ENCODE measurements around the gene CPED1. TPM values are rescaled to one million over a fixed set of nuclear protein-coding genes. Genes with fewer than 3 reads are reported as not detected.

Gene CPED1
- total and polyA plus RNA-seq, 4 donors = 4.7 to 34.1 (median 16.7) TPM

DNA sequence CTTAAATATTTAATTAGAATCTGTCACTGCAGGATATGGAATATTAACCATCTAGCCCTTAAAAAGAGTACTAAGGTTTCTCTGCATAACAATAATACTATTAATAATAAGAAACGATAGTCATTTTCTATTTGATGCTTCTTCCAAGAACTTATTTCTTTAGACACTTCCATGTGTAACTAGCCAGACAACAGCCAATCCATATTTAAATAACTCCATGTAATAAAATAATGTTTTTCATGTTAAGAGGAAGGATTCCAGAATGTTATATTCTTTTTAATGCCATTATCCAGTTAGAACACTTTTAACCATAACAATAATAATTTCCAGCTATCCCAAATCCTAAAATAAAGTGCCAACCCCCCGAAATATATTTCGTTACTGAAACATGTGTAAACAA lies 170.2 kb downstream of the CPED1 start:
- no peak overlapping the region for H3K4me3 ChIP-seq (ENCODE audit: low read depth, low read length)
- no peaks in the 10 kb centered on the region for H3K27me3 ChIP-seq (ENCODE audit: control insufficient read depth, insufficient read depth, low read length)
- no peaks in the 10 kb centered on the region for H3K36me3 ChIP-seq (ENCODE audit: control insufficient read depth, insufficient read depth, low read length)
- H3K4me1 ChIP-seq (ENCODE audit: control insufficient read depth, insufficient read depth, low read length) = no peaks in the 10 kb centered on the region
- no peak overlapping the region for H3K27ac ChIP-seq (ENCODE audit: low read depth, low read length)
- no peaks in the 10 kb centered on the region for H3K9me3 ChIP-seq (ENCODE audit: control insufficient read depth, insufficient read depth, low read length)
- no CpG with 5 or more reads among the region's 3 CpGs for WGBS (ENCODE audit: insufficient coverage)
- DNase-seq (ENCODE audit: low read depth in 4 of 6, low spot score in 6 of 6) = no peak

DNA sequence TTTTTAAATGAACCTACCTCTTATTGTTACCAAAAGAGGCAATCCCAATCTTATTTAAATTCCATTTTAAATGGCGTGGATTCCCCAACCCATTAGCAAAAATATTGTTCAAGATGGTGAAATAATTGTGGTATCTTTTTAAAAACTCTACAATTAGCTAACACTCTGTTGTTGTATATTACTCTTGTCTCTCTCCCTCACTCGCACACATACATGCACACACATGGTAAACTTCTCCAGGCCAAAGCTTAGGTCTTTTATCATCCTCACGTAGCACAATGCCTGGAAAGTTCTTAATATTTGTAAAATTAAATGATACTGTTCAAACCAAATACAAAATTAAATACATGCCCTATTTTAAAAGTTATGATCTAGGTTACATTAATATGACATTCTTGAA lies 171.0 kb downstream of the CPED1 start:
- Histone ChIP-seq H3K36me3 (ENCODE audit: control insufficient read depth, insufficient read depth, low read length) (no peaks in the 10 kb centered on the region), H3K27ac (ENCODE audit: low read depth, low read length) (no peak overlapping the region), H3K27me3 (ENCODE audit: control insufficient read depth, insufficient read depth, low read length) (no peaks in the 10 kb centered on the region), H3K4me1 (ENCODE audit: control insufficient read depth, insufficient read depth, low read length) (no peaks in the 10 kb centered on the region), H3K9me3 (ENCODE audit: control insufficient read depth, insufficient read depth, low read length) (no peaks in the 10 kb centered on the region), H3K4me3 (ENCODE audit: low read depth, low read length) (no peak overlapping the region)
- DNase-seq (ENCODE audit: low read depth in 4 of 6, low spot score in 6 of 6) = no peak
- no CpG with 5 or more reads among the region's 3 CpGs for WGBS (ENCODE audit: insufficient coverage)

DNA sequence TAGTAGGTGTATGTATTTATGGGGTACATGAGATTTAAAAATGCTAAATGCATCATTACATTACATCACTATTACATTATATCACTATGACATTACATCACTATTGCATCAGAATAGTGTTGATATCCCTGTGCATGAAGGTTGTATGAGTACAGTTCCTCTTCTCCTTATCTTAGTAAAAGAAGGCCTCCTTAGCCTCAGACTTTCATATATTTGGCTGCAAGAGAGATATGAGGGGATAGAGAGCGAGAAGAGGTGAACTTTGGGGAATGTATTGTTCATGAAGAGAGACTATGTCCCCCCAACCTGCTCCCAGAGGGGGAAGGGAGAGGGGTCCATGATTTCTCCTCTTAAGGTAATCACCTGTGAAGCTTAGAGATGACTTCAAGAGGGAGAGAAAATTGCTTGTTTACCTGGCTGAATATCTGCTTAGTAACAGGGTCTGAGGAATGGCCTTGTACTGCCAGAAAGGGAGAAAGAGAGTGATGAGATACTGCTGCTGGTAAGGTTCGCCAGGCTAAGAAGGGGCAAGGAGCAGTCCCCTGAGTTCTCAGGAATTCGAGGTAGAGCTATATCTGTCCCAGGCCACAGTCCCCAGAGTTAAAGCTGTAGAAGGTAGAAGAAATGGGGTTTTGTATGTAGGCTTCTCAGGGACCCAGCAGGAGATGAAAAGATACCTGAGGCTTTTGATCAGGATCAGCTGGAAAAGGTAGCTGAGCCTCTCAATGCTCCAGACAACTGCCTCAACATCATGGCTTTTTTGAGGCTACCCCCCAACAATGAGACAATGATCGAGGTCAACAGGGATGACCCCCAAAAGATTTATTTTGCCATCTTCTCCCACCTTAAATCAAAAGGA lies 171.9 kb downstream of the CPED1 start:
- H3K36me3 ChIP-seq (ENCODE audit: control insufficient read depth, insufficient read depth, low read length) = no peaks in the 10 kb centered on the region
- no peak for DNase-seq (ENCODE audit: low read depth in 4 of 6, low spot score in 6 of 6)
- H3K4me3 ChIP-seq (ENCODE audit: low read depth, low read length) = no peak overlapping the region
- H3K4me1 ChIP-seq (ENCODE audit: control insufficient read depth, insufficient read depth, low read length) = no peaks in the 10 kb centered on the region
- no peak overlapping the region for H3K27ac ChIP-seq (ENCODE audit: low read depth, low read length)
- 89% methylated on average over 2 of the region's 4 CpGs for WGBS (ENCODE audit: insufficient coverage)
- no peaks in the 10 kb centered on the region for H3K27me3 ChIP-seq (ENCODE audit: control insufficient read depth, insufficient read depth, low read length)
- H3K9me3 ChIP-seq (ENCODE audit: control insufficient read depth, insufficient read depth, low read length) = no peaks in the 10 kb centered on the region

DNA sequence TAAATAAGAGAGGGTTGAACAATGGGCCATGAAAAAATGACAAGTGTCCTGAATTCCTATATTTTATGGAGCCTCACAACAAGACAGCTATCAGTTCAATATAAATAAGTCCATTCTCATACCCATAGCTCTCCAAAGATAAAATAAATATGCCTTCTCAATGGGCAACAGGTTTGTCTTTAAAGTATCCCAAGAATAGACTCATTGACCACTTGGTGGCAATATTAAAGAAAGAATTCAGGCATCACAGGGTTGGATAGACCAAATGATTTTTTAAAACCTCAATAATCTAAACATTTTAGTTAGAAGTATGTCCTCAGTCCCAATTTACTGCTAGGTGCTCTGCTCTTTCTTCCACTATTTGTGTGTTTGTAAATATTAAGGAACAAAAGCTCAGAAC lies 175.2 kb downstream of the CPED1 start:
- no peak overlapping the region for H3K27ac ChIP-seq (ENCODE audit: low read depth, low read length)
- H3K27me3 ChIP-seq (ENCODE audit: control insufficient read depth, insufficient read depth, low read length) = no peaks in the 10 kb centered on the region
- no peak overlapping the region for H3K4me3 ChIP-seq (ENCODE audit: low read depth, low read length)
- no peaks in the 10 kb centered on the region for H3K4me1 ChIP-seq (ENCODE audit: control insufficient read depth, insufficient read depth, low read length)
- H3K9me3 ChIP-seq (ENCODE audit: control insufficient read depth, insufficient read depth, low read length) = no peaks in the 10 kb centered on the region
- H3K36me3 ChIP-seq (ENCODE audit: control insufficient read depth, insufficient read depth, low read length) = no peaks in the 10 kb centered on the region
- no peak for DNase-seq (ENCODE audit: low read depth in 4 of 6, low spot score in 6 of 6)

DNA sequence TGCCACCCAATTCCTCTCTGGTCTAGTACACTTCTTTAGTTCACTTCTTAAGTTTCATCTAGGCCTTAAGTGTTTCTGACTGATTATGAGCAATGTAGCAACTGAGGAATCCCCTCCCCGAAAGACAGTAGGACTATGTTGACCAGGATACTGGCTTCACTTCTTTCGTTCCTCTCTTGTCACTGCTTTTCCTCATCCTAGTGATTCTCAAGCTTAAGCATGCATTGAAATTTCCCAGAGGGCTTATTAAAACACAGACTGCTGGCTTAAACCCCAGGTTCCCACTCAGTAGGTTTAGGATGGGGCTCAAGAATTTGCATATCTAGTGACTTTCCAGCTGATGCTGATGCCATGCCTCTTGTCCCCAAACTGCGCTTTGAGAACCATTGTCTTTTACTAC lies 175.7 kb downstream of the CPED1 start:
- peak in 1 of 6 donors; percentile 27 for DNase-seq (ENCODE audit: low read depth in 4 of 6, low spot score in 6 of 6)
- H3K27me3 ChIP-seq (ENCODE audit: control insufficient read depth, insufficient read depth, low read length) = no peaks in the 10 kb centered on the region
- no peak overlapping the region for H3K4me3 ChIP-seq (ENCODE audit: low read depth, low read length)
- no peaks in the 10 kb centered on the region for H3K9me3 ChIP-seq (ENCODE audit: control insufficient read depth, insufficient read depth, low read length)
- no peak overlapping the region for H3K27ac ChIP-seq (ENCODE audit: low read depth, low read length)
- no peaks in the 10 kb centered on the region for H3K36me3 ChIP-seq (ENCODE audit: control insufficient read depth, insufficient read depth, low read length)
- WGBS (ENCODE audit: insufficient coverage) = 81% methylated on average over 3 of the region's 3 CpGs
- H3K4me1 ChIP-seq (ENCODE audit: control insufficient read depth, insufficient read depth, low read length) = no peaks in the 10 kb centered on the region

DNA sequence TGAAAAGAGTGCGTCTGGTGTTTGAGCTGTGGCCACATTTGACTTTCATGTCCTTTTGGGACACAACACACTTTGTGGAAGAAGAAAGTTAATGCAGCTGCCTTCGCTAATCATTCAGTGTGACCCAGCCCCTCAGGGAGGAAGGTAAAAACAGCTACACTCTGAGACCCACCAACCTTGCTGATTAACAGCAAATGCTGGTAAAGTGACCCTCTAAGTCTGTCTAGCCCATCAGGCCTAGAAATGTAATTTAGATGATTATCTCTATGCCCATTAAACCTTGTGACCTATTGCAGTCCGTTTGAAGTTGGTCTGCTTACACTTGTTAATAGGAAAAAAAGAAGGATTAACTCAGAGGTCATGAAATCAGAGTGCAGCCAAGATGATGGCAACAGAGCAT lies 178.4 kb downstream of the CPED1 start:
- DNase-seq (ENCODE audit: low read depth in 4 of 6, low spot score in 6 of 6) = no peak
- H3K4me1 ChIP-seq (ENCODE audit: control insufficient read depth, insufficient read depth, low read length) = no peaks in the 10 kb centered on the region
- H3K36me3 ChIP-seq (ENCODE audit: control insufficient read depth, insufficient read depth, low read length) = no peaks in the 10 kb centered on the region
- H3K27ac ChIP-seq (ENCODE audit: low read depth, low read length) = no peak overlapping the region
- no peak overlapping the region for H3K4me3 ChIP-seq (ENCODE audit: low read depth, low read length)
- H3K9me3 ChIP-seq (ENCODE audit: control insufficient read depth, insufficient read depth, low read length) = no peaks in the 10 kb centered on the region
- WGBS (ENCODE audit: insufficient coverage) = 72% methylated on average over 2 of the region's 3 CpGs
- no peaks in the 10 kb centered on the region for H3K27me3 ChIP-seq (ENCODE audit: control insufficient read depth, insufficient read depth, low read length)

DNA sequence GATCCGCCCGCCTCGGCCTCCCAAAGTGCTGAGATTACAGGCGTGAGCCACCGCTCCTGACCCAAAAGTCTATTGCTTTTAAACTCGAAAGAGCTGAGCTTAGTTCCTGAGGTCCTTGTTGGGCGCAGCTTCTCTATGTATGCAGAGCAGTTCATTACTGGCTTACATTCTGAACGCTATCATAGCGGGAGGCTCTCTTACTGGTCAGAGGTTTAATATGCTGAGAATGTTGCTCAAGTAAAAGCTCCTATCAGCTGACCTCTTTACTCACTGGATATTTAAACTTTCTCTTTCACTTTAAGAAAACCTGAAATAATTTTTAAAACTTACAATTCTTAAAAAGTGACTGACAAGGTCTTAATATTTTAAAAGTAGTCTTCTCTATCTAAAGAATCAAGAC lies 179.5 kb downstream of the CPED1 start:
- Histone ChIP-seq H3K9me3 (ENCODE audit: control insufficient read depth, insufficient read depth, low read length) (no peaks in the 10 kb centered on the region), H3K36me3 (ENCODE audit: control insufficient read depth, insufficient read depth, low read length) (no peaks in the 10 kb centered on the region), H3K4me1 (ENCODE audit: control insufficient read depth, insufficient read depth, low read length) (no peaks in the 10 kb centered on the region), H3K27ac (ENCODE audit: low read depth, low read length) (no peak overlapping the region), H3K4me3 (ENCODE audit: low read depth, low read length) (no peak overlapping the region), H3K27me3 (ENCODE audit: control insufficient read depth, insufficient read depth, low read length) (no peaks in the 10 kb centered on the region)
- 98% methylated on average over 7 of the region's 9 CpGs for WGBS (ENCODE audit: insufficient coverage)
- no peak for DNase-seq (ENCODE audit: low read depth in 4 of 6, low spot score in 6 of 6)

DNA sequence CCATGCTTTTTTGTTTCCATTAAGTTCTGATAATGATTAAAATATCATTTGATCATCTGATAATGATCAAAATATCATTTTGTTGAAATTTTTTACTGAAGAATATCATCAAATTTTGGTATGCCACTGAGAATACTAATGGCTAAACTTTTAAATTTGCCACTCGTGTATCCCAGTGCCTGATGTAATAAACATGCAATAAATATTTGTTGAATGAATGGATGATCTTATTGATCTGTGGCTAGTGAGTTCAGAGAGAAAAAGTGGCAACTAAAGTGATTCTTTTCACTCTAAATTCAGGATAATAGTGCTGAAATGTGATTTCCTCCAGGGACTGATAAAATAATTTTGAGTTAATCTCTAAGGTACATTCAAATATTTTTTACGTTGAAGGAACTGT lies 181.0 kb downstream of the CPED1 start:
- no peaks in the 10 kb centered on the region for H3K36me3 ChIP-seq (ENCODE audit: control insufficient read depth, insufficient read depth, low read length)
- no CpG with 5 or more reads among the region's 2 CpGs for WGBS (ENCODE audit: insufficient coverage)
- no peak for DNase-seq (ENCODE audit: low read depth in 4 of 6, low spot score in 6 of 6)
- no peaks in the 10 kb centered on the region for H3K4me1 ChIP-seq (ENCODE audit: control insufficient read depth, insufficient read depth, low read length)
- H3K9me3 ChIP-seq (ENCODE audit: control insufficient read depth, insufficient read depth, low read length) = no peaks in the 10 kb centered on the region
- H3K4me3 ChIP-seq (ENCODE audit: low read depth, low read length) = no peak overlapping the region
- no peaks in the 10 kb centered on the region for H3K27me3 ChIP-seq (ENCODE audit: control insufficient read depth, insufficient read depth, low read length)
- no peak overlapping the region for H3K27ac ChIP-seq (ENCODE audit: low read depth, low read length)

DNA sequence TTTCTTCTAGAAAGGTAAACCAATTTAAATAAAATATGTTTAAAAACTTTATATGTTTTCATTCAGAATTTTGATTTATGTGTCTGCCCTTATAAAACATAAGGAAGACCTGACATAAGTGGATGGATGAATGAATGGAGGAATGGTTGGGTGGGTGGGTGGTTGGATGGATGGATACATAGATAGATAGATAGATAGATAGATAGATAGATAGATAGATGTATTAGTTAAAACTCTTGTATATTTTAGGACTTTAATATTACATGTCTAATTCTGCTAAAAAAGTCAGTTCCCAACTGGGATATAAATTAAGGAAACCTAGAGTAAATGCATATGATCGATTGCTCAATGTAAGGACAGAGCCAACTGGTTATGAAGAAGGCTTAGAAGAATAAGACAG lies 184.0 kb downstream of the CPED1 start:
- Histone ChIP-seq H3K27me3 (ENCODE audit: control insufficient read depth, insufficient read depth, low read length) (no peaks in the 10 kb centered on the region), H3K9me3 (ENCODE audit: control insufficient read depth, insufficient read depth, low read length) (no peaks in the 10 kb centered on the region), H3K4me1 (ENCODE audit: control insufficient read depth, insufficient read depth, low read length) (no peaks in the 10 kb centered on the region), H3K36me3 (ENCODE audit: control insufficient read depth, insufficient read depth, low read length) (no peaks in the 10 kb centered on the region), H3K27ac (ENCODE audit: low read depth, low read length) (no peak overlapping the region), H3K4me3 (ENCODE audit: low read depth, low read length) (no peak overlapping the region)
- no peak for DNase-seq (ENCODE audit: low read depth in 4 of 6, low spot score in 6 of 6)
- WGBS (ENCODE audit: insufficient coverage) = no CpG with 5 or more reads among the region's 1 CpG

DNA sequence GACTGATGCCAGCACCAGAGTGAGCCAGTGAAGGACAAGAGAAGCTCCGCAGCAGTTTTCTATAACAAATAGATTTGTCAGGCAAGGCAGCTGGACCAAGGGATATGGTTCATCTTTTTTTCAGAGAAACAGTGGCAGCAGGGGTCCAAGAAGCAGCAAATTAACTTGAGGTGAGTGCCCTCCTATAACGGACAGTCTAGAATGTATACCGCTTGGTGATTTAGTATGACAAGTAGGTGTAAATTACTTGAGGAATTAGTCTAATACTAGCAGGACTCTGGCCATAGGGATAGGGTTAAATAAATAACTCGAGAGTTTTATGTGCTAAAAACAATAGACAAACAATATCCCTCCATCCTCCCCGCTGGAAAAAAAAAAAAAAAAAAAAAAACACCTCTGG lies 187.3 kb downstream of the CPED1 start:
- Histone ChIP-seq H3K36me3 (ENCODE audit: control insufficient read depth, insufficient read depth, low read length) (no peaks in the 10 kb centered on the region), H3K9me3 (ENCODE audit: control insufficient read depth, insufficient read depth, low read length) (no peaks in the 10 kb centered on the region), H3K27ac (ENCODE audit: low read depth, low read length) (no peak overlapping the region), H3K4me1 (ENCODE audit: control insufficient read depth, insufficient read depth, low read length) (no peaks in the 10 kb centered on the region), H3K4me3 (ENCODE audit: low read depth, low read length) (no peak overlapping the region), H3K27me3 (ENCODE audit: control insufficient read depth, insufficient read depth, low read length) (no peaks in the 10 kb centered on the region)
- 63% methylated on average over 1 of the region's 5 CpGs for WGBS (ENCODE audit: insufficient coverage)
- no peak for DNase-seq (ENCODE audit: low read depth in 4 of 6, low spot score in 6 of 6)
